GM21723 (cell line): ENCODE measurements around the gene ARAF.

Experiments
- ATAC-seq: cut with Tn5 transposase; IDR thresholded peaks from one replicate; pipeline ENCODE4 v1.9.1; 2021; ENCODE audit warnings: mild to moderate bottlenecking, moderate library complexity; ENCODE audit not compliant: unreplicated experiment

ARAF gene

DNA sequence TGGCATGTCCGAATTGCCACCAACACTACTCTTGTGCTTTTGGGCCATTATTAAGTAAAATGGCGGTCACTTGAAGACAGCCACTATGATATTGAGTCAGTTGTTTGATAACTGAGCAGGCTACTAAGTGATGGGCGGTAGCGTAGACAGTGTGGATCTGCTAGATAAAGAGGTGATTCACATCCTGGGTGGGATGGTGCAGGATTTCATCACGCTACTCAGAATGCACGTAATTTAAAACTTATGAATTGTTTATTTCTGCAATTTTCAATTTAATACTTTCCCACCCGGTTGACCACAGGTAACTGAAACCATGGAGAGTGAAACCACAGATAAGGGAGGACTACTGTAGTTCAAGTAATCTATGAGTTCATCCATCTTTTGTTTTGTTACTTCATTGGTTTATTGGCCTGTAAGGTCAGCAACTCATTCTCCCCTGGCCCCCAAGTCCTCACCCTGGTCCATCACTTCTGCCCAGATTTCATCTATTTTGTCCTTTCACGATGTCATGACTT lies 2.9 kb downstream of the ARAF start:
- ATAC-seq: no peak

DNA sequence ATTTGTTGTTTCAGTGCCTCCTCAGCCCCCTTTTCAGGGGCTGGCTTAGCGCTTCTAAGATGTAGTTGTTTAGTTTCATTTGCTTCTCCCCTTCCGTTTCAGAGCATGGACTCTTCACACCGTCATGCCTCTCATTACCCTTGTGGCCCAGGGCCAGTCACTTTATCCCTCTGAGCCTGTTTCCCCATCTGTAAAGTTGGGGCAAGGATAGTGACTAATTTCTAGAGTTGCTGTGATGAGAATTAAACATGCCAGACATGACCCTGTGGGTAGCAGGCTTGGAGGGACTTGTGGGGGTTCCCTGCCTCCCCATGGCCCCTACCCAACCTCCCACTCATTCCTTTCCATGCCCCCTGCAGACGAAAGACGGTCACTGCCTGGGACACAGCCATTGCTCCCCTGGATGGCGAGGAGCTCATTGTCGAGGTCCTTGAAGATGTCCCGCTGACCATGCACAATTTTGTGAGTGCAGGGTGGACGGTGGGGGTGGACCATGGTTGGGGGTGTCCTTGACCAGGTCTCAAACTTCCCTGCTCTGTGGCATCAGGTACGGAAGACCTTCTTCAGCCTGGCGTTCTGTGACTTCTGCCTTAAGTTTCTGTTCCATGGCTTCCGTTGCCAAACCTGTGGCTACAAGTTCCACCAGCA lies 3.6 kb downstream of the ARAF start:
- ATAC-seq: no peak

DNA sequence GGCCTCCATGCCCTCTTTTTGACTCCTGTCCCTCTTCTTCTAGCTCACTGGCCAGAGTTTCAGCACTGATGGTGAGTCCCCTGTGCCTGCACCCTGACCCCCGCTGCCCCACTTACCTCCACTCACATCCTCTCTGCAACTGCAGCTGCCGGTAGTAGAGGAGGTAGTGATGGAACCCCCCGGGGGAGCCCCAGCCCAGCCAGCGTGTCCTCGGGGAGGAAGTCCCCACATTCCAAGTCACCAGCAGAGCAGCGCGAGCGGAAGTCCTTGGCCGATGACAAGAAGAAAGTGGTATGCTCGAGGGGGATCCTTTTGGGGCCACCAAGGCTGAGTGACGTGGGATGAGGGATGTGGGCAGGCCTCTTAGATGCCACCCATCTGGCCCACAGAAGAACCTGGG lies 5.8 kb downstream of the ARAF start:
- no peak for ATAC-seq

DNA sequence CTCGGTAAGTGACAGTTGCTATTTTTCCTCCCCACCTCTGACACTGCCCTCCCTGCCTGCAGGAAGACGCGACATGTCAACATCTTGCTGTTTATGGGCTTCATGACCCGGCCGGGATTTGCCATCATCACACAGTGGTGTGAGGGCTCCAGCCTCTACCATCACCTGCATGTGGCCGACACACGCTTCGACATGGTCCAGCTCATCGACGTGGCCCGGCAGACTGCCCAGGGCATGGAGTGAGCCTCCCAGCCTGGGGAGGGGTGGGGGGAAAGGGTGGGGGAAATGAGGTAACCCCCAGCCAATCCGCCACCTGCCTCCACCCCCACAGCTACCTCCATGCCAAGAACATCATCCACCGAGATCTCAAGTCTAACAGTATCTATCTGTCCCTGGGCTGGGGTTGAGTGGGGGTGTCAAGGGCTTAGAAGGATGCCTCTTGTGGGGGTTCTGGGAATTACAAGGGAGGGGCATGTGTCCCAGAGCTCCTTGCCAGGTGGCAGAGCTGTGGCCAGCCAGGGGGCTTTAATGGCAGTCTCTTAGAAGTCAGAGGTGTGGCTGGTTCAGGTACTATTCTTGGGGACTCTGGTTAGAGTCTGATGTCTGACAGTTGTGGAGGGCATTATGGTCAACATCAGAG lies 7.8 kb downstream of the ARAF start:
- no peak for ATAC-seq

DNA sequence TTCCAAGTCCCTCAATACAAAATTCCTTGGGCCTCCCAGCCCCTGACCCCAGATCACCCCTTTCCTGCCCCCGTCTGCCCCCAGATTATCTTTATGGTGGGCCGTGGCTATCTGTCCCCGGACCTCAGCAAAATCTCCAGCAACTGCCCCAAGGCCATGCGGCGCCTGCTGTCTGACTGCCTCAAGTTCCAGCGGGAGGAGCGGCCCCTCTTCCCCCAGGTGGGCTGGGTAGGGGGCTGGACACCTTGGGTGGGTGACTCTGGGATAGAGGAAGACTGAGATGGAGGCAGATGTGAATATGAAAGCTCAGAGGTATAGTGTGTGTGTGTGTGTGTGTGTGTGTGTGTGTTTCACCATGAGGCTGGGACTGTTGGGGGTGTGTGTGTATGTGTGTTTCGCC lies 9.8 kb downstream of the ARAF start:
- no peak for ATAC-seq

DNA sequence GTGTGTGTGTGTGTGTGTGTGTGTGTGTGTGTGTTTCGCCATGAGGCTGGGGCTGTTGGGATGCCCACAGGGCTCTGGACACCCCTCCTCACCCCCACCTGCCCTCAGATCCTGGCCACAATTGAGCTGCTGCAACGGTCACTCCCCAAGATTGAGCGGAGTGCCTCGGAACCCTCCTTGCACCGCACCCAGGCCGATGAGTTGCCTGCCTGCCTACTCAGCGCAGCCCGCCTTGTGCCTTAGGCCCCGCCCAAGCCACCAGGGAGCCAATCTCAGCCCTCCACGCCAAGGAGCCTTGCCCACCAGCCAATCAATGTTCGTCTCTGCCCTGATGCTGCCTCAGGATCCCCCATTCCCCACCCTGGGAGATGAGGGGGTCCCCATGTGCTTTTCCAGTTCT lies 10.2 kb downstream of the ARAF start:
- no peak for ATAC-seq

DNA sequence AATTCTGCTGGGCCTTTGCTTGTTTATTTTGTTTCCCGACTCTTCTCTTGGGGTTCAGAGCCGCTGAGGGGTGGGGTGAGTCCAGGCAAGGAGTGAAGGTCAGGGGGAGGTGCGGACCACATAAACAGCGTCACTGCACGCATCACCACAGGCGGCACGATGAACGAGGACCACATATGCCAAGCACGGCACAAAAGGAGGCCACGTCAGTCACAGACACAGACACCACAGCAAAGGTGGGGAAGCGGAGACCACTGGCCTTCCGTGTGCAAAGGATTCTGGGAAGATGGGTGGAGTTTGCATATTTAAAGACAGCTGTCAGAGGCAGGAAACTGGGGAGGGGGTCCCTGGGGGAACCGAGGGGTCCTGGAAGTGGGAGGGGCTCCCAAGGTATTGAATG lies 10.9 kb downstream of the ARAF start:
- ATAC-seq: no peak

DNA sequence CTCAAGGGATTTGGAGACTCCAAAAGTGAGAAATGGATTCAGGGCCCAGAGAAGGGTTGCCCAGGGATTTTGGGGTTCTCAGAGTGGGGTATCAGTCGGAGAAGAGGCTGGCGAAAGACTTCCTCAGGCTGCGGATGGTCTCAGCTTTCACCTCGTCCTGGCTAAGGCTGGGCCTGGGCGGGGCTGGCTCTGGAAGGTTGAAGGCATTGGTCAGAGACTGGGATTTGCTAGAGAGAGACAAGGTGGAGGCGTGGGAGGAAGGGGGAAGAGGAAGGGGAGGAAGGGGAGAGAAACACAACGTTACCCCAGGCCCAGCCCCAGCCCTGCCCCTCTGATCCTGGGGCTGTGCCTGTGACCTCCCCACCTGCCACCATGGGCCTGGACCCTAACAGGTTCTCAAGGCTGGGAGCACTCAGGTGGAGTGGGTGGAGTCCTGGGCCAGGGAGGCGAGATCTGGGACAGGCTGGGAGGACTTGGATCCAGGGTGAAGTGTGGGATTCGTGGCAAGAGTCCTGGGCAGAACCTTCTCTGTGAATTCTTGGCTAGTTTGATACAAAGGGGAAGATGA lies 11.9 kb downstream of the ARAF start:
- no peak for ATAC-seq

DNA sequence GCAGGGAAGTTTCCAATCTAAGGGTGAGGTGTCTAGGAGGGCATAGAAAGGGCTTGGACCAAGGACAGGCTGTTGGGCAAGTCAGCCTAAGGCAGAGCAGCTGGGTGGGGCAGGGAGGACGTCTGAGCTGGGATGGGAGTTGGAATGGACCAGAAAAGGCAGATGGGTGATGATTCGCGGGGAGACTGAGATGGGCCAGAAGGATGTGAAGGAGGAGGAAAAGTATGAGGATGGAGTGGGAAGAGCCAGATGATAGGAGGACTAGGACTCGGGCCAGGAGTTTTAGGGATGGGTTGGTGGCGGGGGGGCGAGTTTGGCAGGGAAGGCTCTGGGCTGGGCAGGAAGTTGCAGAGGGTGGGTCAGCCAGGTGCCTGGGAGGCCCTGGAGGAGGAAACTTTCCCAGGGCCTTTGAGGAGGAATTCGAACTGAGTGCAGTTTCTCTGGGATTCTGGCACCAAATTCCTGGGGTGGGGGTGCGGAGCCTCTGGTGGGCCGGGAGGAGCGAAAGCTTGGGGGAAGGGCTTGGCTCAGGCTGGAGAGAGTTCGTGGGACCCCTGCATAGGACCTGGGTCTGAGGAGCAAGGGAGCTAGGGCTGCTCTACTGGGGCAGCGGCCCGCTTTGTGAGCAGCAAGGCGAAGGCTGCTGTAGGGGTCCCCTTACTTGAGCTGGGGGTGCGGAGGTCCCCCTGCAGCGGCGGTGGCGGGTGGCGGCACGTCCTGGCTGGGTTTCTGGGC lies 12.5 kb downstream of the ARAF start:
- ATAC-seq: no peak

DNA sequence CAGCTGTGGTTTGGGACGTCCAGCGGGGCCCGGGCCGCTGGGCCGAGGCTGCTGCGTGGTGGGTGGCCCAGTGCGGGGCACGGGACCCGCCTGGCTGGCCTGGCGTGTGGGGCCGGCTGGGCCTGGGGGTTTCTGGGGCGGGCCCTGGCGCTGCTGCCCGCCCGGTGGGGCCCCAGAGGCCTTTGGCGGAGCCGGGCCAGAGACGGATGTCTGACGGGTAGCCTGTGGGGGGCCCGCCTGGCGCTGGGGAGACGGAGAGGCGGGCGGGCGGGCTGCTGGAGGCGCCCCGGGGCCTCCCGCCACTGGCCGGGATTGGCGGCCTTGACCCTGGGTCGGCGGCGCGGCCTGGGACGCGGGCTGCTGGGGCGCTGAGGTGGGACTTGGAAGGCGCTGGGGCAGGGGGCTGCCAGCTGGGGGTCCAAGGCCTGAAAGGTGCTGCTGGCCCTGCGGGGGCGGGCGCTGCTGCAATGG lies 13.1 kb downstream of the ARAF start:
- ATAC-seq: no peak

DNA sequence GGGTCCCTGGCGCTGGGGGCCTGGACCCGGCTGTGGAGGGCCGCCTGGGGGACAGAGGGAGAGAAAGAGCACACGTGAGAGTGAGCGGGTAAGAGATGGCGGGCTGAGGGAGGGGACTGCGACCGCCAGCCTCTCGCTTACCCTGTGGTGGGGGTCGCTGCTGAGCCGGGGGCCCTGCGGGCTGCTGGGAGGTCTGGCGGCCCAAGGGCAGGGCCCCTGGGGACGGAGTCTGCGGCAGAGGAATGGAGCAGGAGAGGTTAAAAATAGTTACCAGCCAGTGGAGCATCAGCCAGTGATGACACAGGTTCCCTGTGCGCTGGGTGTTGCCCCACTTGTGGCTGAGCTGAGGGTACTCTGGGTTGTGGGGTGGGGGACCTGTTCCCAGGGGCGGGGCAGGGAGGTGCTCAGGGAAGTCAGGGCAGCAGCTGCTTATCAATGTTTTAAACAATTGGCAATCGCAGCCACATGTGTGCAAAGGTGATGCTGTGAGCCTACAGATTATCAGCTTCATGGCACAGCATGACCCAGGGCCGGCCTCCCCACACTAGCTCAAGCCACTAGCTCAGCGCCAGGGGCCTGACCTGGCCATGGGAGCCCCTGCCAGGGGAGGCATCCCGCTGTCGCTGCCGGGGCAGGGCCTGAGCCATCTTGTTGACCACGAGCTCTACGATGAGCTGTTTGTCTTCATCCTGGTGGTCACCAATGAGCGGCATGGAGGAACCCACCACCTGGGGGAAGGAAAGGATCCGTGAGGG lies 13.7 kb downstream of the ARAF start:
- ATAC-seq: no peak

DNA sequence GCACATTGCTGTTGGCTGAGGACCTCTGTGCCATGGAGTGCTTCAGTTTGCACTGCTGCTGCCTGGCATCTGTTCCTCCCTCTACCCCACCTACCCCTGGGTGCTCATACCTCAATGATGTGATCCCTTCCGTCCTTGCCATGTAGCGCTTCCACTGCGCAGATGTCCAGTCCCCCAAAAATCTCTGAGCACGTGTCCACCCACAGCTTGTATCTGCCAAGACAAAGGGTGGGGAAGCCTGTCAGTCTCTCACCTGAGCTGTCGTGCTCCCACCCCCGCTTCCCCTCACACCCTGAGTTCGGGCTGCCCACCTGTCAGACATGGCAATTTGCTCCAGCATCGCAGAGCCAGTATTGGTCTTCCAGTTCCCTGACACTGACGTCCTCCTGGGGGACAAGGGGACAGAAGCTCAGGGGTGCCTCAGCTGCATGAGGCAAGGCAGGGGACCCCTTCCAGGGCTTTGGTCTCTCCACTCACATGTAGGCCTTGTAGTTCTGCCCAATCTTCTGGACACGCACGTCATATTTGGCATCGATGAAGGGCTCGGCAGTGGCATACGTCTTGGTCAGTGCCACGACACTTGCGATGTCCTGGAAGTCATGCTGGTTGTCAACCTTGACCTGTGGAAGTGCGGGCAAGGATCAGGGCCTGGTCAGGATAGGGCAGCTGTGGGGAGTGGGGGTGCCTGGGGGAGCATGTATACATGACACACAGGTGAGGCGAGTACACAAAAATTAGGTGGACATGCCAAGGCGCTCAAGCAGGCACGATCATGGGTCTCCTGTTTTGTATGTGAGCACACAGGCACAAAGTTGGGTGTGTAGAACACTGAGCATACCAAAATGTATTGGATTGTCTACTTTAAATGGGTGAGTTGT lies 15.3 kb downstream of the ARAF start:
- no peak for ATAC-seq

DNA sequence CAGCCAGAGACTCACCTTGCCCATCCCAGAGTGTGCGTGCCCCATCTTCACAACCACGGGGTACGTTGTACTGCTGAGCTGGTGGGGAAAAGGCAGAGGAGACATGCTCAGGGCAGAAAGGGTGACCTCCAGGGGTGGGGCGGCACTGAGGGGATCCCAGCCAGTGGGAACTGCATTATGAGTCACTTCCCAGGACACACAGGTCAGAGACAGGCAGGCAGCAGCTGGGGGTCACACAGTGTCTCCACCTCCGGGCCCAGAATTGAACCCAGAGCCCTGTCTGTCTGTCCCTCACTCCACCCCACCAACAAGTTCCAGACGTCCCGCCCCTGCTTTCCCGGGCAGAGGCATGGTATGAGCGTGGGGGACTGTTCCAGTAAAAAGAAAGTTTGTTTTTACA lies 16.4 kb downstream of the ARAF start:
- ATAC-seq: no peak

DNA sequence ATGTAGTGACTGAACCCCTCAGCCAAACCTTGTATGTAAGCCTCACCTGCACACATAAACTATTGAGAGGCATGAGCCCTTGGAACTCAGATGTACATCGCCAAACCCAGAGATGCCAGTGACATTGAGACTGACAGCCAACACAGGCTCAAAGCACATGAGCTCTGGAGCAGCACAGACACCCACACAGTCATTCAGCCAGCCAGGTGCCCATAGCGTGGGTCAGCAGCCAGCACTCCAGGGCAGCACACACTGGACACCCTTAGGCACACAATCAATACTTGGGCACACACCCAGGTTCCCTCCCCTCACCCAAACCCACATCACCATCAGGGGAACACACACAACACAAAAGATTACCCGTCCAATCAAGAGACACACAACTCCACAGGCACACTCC lies 16.9 kb downstream of the ARAF start:
- no peak for ATAC-seq

DNA sequence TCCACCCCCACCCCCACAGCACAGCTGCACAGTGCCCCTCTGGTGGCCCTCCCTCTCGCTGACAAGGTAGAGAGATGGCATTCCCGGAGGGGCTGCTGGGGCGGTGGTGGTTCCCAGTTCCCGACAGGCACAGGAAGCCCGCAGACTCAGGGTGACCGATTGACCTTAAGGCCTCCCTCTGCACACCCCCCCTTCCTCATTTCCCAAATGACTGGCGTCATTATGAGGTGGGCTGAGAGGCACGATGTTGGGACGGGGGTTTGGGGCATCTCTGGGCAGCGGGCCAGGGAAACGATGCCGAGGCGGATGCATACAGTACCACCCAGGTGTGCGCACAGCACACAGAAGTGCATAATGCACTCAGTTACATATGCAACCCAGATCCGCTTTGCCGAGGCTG lies 17.7 kb downstream of the ARAF start:
- ATAC-seq: no peak

DNA sequence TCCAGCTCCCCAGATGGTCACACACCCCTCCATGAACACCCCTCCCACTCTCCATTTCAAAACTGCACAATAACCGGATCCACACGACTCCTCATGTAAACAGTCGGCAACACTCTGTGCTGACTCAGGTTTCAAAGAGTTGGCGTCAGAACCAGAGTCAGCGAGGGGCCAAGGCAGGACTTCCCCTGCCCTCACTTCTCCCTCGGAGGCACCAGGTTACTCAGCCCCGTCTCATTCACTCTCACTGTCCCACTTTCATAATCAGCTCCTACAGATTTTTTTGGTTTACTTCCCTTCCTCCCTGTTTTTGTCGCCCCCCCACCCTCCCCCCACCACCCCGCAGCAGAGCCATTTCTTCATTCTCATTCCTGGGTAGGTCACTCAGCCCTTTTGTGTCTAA lies 18.5 kb downstream of the ARAF start:
- no peak for ATAC-seq

DNA sequence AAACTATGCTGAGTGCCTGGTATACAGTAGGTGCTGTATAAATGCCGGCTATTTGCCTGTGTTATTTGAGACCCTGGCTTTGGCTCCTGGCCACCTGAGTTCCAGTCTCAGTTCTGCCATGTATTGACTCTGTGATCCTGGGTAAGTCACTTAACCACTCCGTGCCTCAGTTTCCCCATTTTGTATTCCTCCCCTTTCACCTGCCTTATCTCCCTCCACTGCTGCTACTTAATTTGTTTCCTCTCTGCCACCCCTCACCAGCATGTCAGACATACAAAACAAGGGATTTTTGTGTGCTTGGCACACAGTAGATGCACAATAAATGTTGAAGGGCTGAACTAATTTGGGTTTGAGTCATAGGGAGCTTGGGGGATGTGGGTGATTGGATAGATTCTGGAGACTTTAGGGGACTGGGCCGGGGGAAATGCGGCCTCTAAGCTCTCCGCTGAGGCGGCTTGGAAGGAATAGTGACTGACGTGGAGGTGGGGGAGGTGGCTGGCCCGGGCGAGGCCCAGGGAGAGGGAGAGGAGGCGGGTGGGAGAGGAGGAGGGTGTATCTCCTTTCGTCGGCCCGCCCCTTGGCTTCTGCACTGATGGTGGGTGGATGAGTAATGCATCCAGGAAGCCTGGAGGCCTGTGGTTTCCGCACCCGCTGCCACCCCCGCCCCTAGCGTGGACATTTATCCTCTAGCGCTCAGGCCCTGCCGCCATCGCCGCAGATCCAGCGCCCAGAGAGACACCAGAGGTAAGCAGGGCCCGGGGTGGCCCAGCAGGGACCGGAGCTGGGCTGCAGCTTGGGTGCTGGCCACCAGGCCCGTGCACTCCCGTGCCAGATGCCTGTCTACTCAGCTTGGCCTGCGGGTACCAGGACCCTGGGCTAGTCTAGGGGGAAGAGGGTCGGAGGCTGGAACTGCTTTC lies 21.0 kb downstream of the ARAF start, which contains the start of gene TIMP1:
Gene TIMP1, plus strand, starts transcription at position 706 of the 917 bp plus-strand sequence. CDS start 980 bp downstream, outside the sequence.
- peak; percentile 76 for ATAC-seq

DNA sequence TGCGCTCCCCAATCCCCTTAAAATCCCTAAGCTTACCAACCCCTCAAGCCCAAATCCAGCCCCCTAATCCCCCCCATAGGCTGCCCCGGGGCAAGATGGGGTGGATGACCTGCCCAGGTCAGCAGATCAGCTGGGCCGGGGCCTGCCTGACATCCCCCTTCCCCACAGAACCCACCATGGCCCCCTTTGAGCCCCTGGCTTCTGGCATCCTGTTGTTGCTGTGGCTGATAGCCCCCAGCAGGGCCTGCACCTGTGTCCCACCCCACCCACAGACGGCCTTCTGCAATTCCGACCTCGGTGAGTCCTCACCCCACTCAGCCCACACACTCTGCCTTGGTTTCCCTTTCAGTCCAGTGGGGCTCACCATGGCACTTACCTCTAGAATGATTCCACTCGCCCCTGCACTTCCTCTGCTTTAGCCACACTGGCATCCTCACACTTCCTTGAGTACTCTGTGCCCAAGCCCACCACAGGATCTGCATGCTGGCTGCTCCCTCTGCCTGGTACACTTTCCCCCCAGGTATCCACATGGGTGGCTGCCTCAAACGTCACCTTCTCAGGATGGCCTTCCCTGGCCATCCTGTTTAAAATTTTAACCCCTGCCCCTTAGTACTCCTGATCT lies 22.3 kb downstream of the ARAF start:
- no peak for ATAC-seq
